ENCODE measurements around the gene LCNL1.
A peak's percentile ranks its signal among the peaks of the same experiment; 100 is the strongest.

Gene LCNL1

GRCh38 chr9:136947028-136947891, 35.5 kb upstream of the LCNL1 start:
- Histone ChIP-seq H3K27ac (ENCODE audit: insufficient read depth, low read depth, low read length, poor library complexity, severe bottlenecking) (no peak overlapping the region), H3K4me1 (ENCODE audit: control insufficient read depth, insufficient read depth, low read length) (peaks cover 25% of the 10 kb centered on the region), H3K4me3 (ENCODE audit: insufficient read depth, low read depth, low read length) (no peak overlapping the region), H3K27me3 (ENCODE audit: control insufficient read depth, insufficient read depth, low read length, poor library complexity, severe bottlenecking) (no peaks in the 10 kb centered on the region), H3K36me3 (ENCODE audit: control insufficient read depth, insufficient read depth, low read length) (peaks cover 5% of the 10 kb centered on the region), H3K9me3 (ENCODE audit: control insufficient read depth, low read length) (no peaks in the 10 kb centered on the region)
- WGBS, 2 experiments: 78 to 82% methylated on average over 26 of the region's 26 CpGs

GRCh38 chr9:136947955-136948510, 34.8 kb upstream of the LCNL1 start:
- no peaks in the 10 kb centered on the region for H3K27me3 ChIP-seq (ENCODE audit: control insufficient read depth, insufficient read depth, low read length, poor library complexity, severe bottlenecking)
- H3K9me3 ChIP-seq (ENCODE audit: control insufficient read depth, low read length): no peaks in the 10 kb centered on the region
- WGBS, 2 experiments: 61 to 63% methylated on average over 15 of the region's 15 CpGs
- H3K4me1 ChIP-seq (ENCODE audit: control insufficient read depth, insufficient read depth, low read length): peaks cover 24% of the 10 kb centered on the region
- no peaks in the 10 kb centered on the region for H3K36me3 ChIP-seq (ENCODE audit: control insufficient read depth, insufficient read depth, low read length)
- H3K27ac ChIP-seq (ENCODE audit: insufficient read depth, low read depth, low read length, poor library complexity, severe bottlenecking): no peak overlapping the region
- no peak overlapping the region for H3K4me3 ChIP-seq (ENCODE audit: insufficient read depth, low read depth, low read length)

GRCh38 chr9:136949239-136949816, 33.5 kb upstream of the LCNL1 start:
- no peaks in the 10 kb centered on the region for H3K36me3 ChIP-seq (ENCODE audit: control insufficient read depth, insufficient read depth, low read length)
- peaks cover 18% of the 10 kb centered on the region for H3K4me1 ChIP-seq (ENCODE audit: control insufficient read depth, insufficient read depth, low read length)
- peak overlapping the region; percentile 51 for H3K4me3 ChIP-seq (ENCODE audit: insufficient read depth, low read depth, low read length)
- no peaks in the 10 kb centered on the region for H3K27me3 ChIP-seq (ENCODE audit: control insufficient read depth, insufficient read depth, low read length, poor library complexity, severe bottlenecking)
- no peaks in the 10 kb centered on the region for H3K9me3 ChIP-seq (ENCODE audit: control insufficient read depth, low read length)
- WGBS, 2 experiments: 25 to 30% methylated on average over 20 to 21 of the region's 22 CpGs
- H3K27ac ChIP-seq (ENCODE audit: insufficient read depth, low read depth, low read length, poor library complexity, severe bottlenecking): no peak overlapping the region

GRCh38 chr9:136949817-136950655, 32.8 kb upstream of the LCNL1 start:
- H3K4me1 ChIP-seq (ENCODE audit: control insufficient read depth, insufficient read depth, low read length): peaks cover 18% of the 10 kb centered on the region
- peak overlapping the region; percentile 51 for H3K4me3 ChIP-seq (ENCODE audit: insufficient read depth, low read depth, low read length)
- H3K9me3 ChIP-seq (ENCODE audit: control insufficient read depth, low read length): no peaks in the 10 kb centered on the region
- H3K36me3 ChIP-seq (ENCODE audit: control insufficient read depth, insufficient read depth, low read length): no peaks in the 10 kb centered on the region
- 5 to 6% methylated on average over 63 of the region's 63 CpGs for WGBS, 2 experiments
- no peak overlapping the region for H3K27ac ChIP-seq (ENCODE audit: insufficient read depth, low read depth, low read length, poor library complexity, severe bottlenecking)
- H3K27me3 ChIP-seq (ENCODE audit: control insufficient read depth, insufficient read depth, low read length, poor library complexity, severe bottlenecking): no peaks in the 10 kb centered on the region

- H3K27ac ChIP-seq (ENCODE audit: insufficient read depth, low read depth, low read length, poor library complexity, severe bottlenecking): no peak overlapping the region
- 54% methylated on average over 9 of the region's 9 CpGs for WGBS, 2 experiments
- peak overlapping the region; percentile 51 for H3K4me3 ChIP-seq (ENCODE audit: insufficient read depth, low read depth, low read length)
Observed at GRCh38 chr9:136950656-136951276, 32.0 kb upstream of the LCNL1 start.

GRCh38 chr9:136951541-136952320, 31.1 kb upstream of the LCNL1 start, which contains the start of gene LCN12:
Gene LCN12, plus strand, starts transcription at chr9:136952273. Its CDS starts 55 bp downstream, at chr9:136952328.
- WGBS, 2 experiments: 84 to 87% methylated on average over 14 of the region's 14 CpGs
- no peaks in the 10 kb centered on the region for H3K9me3 ChIP-seq (ENCODE audit: control insufficient read depth, low read length)
- H3K4me3 ChIP-seq (ENCODE audit: insufficient read depth, low read depth, low read length): no peak within 1 kb of the TSS
- H3K27me3 ChIP-seq (ENCODE audit: control insufficient read depth, insufficient read depth, low read length, poor library complexity, severe bottlenecking): no peaks in the 10 kb centered on the region
- H3K27ac ChIP-seq (ENCODE audit: insufficient read depth, low read depth, low read length, poor library complexity, severe bottlenecking): no peak within 1 kb of the TSS
- H3K36me3 ChIP-seq (ENCODE audit: control insufficient read depth, insufficient read depth, low read length): no peaks in the 10 kb centered on the region
- peaks cover 15% of the 10 kb centered on the region for H3K4me1 ChIP-seq (ENCODE audit: control insufficient read depth, insufficient read depth, low read length)

More at GRCh38 chr9:136950656-136951276, 32.0 kb upstream of the LCNL1 start:
- no peaks in the 10 kb centered on the region for H3K9me3 ChIP-seq (ENCODE audit: control insufficient read depth, low read length)
- H3K27me3 ChIP-seq (ENCODE audit: control insufficient read depth, insufficient read depth, low read length, poor library complexity, severe bottlenecking): no peaks in the 10 kb centered on the region
- H3K36me3 ChIP-seq (ENCODE audit: control insufficient read depth, insufficient read depth, low read length): no peaks in the 10 kb centered on the region
- peaks cover 15% of the 10 kb centered on the region for H3K4me1 ChIP-seq (ENCODE audit: control insufficient read depth, insufficient read depth, low read length)

- Histone ChIP-seq H3K4me1 (ENCODE audit: control insufficient read depth, insufficient read depth, low read length) (peaks cover 15% of the 10 kb centered on the region), H3K36me3 (ENCODE audit: control insufficient read depth, insufficient read depth, low read length) (no peaks in the 10 kb centered on the region)
Observed at GRCh38 chr9:136952321-136952850, 30.4 kb upstream of the LCNL1 start.

GRCh38 chr9:136952876-136953770, 29.7 kb upstream of the LCNL1 start:
- Histone ChIP-seq H3K36me3 (ENCODE audit: control insufficient read depth, insufficient read depth, low read length) (no peaks in the 10 kb centered on the region), H3K4me3 (ENCODE audit: insufficient read depth, low read depth, low read length) (no peak overlapping the region), H3K27ac (ENCODE audit: insufficient read depth, low read depth, low read length, poor library complexity, severe bottlenecking) (no peak overlapping the region), H3K27me3 (ENCODE audit: control insufficient read depth, insufficient read depth, low read length, poor library complexity, severe bottlenecking) (no peaks in the 10 kb centered on the region), H3K4me1 (ENCODE audit: control insufficient read depth, insufficient read depth, low read length) (peaks cover 9% of the 10 kb centered on the region), H3K9me3 (ENCODE audit: control insufficient read depth, low read length) (no peaks in the 10 kb centered on the region)
- WGBS, 2 experiments: 92% methylated on average over 44 of the region's 44 CpGs

More at GRCh38 chr9:136952321-136952850, 30.4 kb upstream of the LCNL1 start:
- H3K9me3 ChIP-seq (ENCODE audit: control insufficient read depth, low read length): no peaks in the 10 kb centered on the region
- WGBS, 2 experiments: 88 to 90% methylated on average over 15 of the region's 15 CpGs
- H3K27me3 ChIP-seq (ENCODE audit: control insufficient read depth, insufficient read depth, low read length, poor library complexity, severe bottlenecking): no peaks in the 10 kb centered on the region
- no peak overlapping the region for H3K4me3 ChIP-seq (ENCODE audit: insufficient read depth, low read depth, low read length)
- H3K27ac ChIP-seq (ENCODE audit: insufficient read depth, low read depth, low read length, poor library complexity, severe bottlenecking): no peak overlapping the region
